Measurements from ENCODE around the gene DOCK9.

DNA sequence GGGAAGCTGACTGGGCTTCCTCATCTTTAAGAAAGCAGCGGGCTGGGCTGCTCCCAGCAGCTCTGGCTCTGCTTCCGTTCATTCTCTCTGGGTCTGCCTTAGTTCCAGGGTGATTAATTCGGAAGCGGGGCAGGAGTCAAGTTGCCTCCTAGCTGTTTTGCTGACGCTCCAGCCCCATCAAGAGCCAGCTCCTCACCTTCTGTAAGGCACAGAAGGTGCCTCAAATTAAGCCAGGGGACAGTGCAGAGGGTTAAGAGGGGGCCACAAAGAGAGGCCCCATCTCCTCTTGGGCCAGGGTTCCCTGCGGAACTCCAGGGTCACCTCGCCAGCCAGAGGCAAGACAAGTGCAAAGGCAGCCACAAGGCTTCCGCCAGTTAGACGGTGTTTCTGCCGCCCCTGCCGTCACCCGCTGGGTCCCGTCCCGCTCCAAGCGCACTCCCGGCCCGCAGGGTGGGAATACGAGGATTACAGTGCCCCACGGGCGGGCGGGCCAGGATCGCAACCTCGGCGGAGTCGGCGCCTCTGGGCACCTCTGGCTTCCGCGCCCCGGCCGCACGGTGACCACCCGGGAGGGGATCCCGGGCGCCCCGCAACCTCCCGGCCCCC is 225.9 kb downstream of the DOCK9 start:
- TF ChIP-seq, protein P1, sequence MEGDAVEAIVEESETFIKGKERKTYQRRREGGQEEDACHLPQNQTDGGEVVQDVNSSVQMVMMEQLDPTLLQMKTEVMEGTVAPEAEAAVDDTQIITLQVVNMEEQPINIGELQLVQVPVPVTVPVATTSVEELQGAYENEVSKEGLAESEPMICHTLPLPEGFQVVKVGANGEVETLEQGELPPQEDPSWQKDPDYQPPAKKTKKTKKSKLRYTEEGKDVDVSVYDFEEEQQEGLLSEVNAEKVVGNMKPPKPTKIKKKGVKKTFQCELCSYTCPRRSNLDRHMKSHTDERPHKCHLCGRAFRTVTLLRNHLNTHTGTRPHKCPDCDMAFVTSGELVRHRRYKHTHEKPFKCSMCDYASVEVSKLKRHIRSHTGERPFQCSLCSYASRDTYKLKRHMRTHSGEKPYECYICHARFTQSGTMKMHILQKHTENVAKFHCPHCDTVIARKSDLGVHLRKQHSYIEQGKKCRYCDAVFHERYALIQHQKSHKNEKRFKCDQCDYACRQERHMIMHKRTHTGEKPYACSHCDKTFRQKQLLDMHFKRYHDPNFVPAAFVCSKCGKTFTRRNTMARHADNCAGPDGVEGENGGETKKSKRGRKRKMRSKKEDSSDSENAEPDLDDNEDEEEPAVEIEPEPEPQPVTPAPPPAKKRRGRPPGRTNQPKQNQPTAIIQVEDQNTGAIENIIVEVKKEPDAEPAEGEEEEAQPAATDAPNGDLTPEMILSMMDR (IDR thresholded peaks at IDR 0.05), result no peak
- no peak for TF ChIP-seq EZH2 (IDR thresholded peaks at IDR 0.05; ENCODE audit: borderline replicate concordance, insufficient read depth, low read depth, low read length, poor library complexity, severe bottlenecking)
